GM21825 (cell line): ENCODE results near the gene LIMS1.
"Not testable (repeated sequence)": the region's sequence is repeated elsewhere in the genome, so short reads cannot be mapped to it uniquely, and the experiment has no call there.

Source experiments
- ATAC-seq: cut with Tn5 transposase; IDR thresholded peaks from one replicate; pipeline ENCODE4 v1.9.1; 2021; ENCODE audit warnings: mild to moderate bottlenecking, moderate library complexity; ENCODE audit not compliant: unreplicated experiment

The LIMS1 gene

GRCh38 chr2:108657517-108657916, 123.2 kb downstream of the LIMS1 start:
- not testable (repeated sequence) for ATAC-seq

DNA sequence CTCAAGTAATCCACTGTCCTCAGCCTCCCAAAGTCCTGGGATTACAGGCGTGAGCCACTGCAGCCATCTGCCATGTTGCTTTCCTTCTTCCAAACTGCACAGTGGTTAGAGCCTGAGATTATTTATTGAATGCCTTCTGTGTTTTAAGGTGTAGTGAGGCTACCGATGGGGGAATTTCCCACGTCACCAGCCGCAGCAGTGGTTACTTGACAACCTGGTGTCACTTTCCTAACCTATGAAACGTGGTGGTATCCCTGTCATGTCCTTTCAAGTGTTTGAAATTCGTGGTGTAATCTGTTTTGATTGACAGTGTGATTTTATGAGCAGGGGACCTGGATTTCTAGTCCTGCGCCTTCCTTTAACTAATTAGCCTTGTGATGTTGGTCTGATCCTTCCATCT, 124.3 kb downstream of the LIMS1 start:
- ATAC-seq: not testable (repeated sequence)

GRCh38 chr2:108661493-108661892, 127.2 kb downstream of the LIMS1 start:
- ATAC-seq: not testable (repeated sequence)

- ATAC-seq: peak; percentile 93
Measured at GRCh38 chr2:108662207-108662612, 127.9 kb downstream of the LIMS1 start.

DNA sequence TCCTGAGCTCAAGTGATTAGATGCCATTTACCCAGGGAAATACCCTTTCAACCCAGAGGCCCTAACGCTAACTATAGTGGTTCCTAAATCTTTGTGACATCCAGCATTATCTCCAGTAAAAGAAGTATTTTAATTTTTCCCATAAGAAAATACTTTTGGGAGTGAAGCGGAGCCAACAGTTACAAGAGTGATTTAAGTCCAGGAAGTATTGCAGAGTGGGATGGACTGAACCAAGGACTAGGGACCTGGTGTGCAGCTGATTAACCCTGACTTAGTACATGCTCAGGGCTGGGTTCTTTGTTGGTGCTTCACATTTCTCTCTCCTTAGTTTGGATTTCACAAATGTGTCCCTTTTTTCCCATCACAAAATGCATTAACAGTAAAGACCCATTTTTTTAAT, 129.1 kb downstream of the LIMS1 start:
- not testable (repeated sequence) for ATAC-seq

GRCh38 chr2:108664089-108664488, 129.8 kb downstream of the LIMS1 start:
- not testable (repeated sequence) for ATAC-seq

GRCh38 chr2:108664979-108665378, 130.7 kb downstream of the LIMS1 start:
- not testable (repeated sequence) for ATAC-seq

GRCh38 chr2:108665975-108666374, 131.7 kb downstream of the LIMS1 start:
- not testable (repeated sequence) for ATAC-seq

GRCh38 chr2:108667140-108667539, 132.9 kb downstream of the LIMS1 start:
- not testable (repeated sequence) for ATAC-seq

GRCh38 chr2:108670282-108670681, 136.0 kb downstream of the LIMS1 start:
- ATAC-seq: not testable (repeated sequence)

DNA sequence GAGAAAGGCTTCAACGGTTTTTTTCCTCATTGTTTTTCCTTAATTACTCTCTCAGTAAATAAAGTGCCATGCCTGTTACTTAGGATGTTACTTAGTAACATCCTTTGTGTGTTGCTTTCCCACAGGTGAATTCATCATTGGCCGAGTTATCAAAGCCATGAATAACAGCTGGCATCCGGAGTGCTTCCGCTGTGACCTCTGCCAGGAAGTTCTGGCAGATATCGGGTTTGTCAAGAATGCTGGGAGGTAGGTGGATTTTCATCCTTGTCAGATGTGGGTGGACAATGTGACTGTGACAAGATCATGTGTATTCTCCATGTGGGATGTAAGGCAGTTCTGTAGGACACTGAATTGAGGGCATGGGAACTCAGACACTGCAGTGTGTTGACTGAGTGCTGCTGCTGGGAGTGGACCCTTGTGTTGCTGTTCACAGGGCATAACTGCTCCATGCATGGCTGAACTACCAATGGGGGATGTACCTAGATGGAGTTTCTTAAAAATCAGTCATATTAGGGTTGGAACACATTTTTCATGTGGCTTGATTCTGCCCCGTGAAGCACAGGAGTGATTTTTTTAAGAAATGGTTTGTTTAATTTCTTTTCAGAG, 138.0 kb downstream of the LIMS1 start:
- ATAC-seq: not testable (repeated sequence)

DNA sequence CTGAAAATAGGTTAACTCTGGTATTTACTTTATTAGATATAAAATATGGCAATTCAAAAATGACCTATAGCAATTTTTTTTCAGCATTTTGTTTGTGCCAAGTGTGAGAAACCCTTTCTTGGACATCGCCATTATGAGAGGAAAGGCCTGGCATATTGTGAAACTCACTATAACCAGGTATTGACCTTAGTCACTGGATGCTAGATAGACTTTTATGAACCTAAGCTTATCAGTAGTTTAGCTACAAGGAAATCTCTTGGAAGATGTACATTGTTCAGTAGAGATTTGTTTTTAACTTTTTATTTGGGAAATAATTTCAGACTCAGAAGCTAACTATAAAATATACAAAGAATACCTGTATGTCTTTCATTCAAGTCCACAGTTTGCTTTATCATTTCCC, 142.3 kb downstream of the LIMS1 start:
- not testable (repeated sequence) for ATAC-seq

- not testable (repeated sequence) for ATAC-seq
Measured at GRCh38 chr2:108677239-108677744, 143.0 kb downstream of the LIMS1 start.

- ATAC-seq: not testable (repeated sequence)
Measured at GRCh38 chr2:108678198-108678651, 144.0 kb downstream of the LIMS1 start.

- not testable (repeated sequence) for ATAC-seq
Measured at GRCh38 chr2:108680805-108681204, 146.5 kb downstream of the LIMS1 start.

GRCh38 chr2:108688818-108689756, 154.8 kb downstream of the LIMS1 start:
- ATAC-seq: not testable (repeated sequence)

DNA sequence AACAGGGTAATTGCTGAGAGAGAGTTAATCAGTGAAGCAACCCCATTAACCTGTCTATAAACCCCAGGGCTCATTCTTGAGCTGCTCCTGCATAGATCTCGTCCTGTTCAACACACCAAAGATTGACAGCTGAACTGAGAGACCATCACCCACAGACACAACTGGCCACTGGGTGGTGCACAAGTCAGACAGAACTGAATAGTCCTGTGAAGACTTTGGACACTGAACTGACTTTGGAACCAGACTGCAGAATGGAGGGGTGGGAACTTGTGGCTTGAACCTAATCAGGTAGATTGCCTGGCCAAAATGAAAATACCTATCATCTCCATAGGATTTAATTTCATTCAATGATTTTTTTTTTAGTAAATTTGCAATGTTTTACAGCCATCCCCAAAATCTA, 155.7 kb downstream of the LIMS1 start:
- ATAC-seq: peak; percentile 94

DNA sequence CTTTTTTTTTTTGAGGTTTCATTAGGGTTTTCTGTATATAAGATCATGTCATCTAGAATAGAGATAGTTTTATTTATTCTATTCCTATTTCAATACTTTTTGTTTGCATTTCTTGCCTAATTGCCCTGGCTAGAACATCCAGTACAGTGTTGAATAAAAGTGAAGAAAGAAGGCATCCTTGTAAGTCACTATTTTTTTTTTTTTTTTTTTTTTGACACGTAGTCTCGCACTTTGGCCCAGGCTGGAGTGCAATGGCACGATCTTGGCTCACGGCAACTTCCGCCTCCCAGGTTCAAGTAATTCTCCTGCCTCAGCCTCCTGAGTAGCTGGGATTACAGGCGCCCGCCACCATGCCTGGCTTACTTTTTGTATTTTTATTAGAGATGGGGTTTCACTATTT, 157.2 kb downstream of the LIMS1 start:
- no peak for ATAC-seq

DNA sequence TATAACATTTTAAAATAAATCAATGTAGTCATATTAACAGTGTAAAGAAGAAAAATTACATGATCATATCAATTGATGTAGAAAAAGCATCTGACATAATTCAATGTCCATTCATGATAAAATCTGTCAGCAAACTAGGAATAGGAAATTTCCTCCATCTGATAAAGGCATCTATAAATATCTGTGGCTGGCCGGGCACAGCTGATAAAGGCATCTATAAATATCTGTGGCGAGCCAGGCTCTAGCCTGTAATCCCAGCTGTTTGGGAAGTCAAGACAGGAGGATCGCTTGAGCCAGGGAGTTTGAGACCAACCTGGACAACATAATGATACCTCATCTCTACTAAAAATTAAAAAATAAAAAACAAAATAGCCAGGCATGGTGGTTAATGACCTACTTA, 166.9 kb downstream of the LIMS1 start:
- no peak for ATAC-seq

- ATAC-seq: no peak
Measured at GRCh38 chr2:108701806-108702205, 167.5 kb downstream of the LIMS1 start.

DNA sequence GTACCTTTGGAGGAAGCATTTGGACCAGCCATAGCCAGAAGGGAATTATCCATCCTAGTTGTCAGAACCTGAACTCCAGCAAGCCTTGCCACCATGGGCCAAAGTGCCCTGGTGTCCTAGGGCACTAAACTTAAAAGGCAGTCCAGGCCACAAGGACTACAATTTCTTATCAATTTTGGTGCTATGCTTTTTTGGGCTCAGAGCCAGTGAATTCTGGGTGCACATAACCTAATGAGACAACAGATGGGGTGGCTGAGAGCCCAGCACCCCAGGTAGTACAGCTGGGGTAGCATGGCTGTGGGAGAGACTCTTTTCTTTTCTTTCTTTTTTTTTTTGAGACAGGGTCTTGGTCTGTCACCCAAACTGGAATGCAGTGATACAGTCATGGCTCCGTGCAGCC, 170.6 kb downstream of the LIMS1 start:
- no peak for ATAC-seq

- ATAC-seq: no peak
Measured at GRCh38 chr2:108707300-108707699, 173.0 kb downstream of the LIMS1 start.
